ENCODE measurements around the gene NAGPA.
A peak's percentile ranks its signal among the peaks of the same experiment; 100 is the strongest.
"Not testable (repeated sequence)": the region's sequence is repeated elsewhere in the genome, so short reads cannot be mapped to it uniquely, and the experiment has no call there.

Gene NAGPA, protein sequence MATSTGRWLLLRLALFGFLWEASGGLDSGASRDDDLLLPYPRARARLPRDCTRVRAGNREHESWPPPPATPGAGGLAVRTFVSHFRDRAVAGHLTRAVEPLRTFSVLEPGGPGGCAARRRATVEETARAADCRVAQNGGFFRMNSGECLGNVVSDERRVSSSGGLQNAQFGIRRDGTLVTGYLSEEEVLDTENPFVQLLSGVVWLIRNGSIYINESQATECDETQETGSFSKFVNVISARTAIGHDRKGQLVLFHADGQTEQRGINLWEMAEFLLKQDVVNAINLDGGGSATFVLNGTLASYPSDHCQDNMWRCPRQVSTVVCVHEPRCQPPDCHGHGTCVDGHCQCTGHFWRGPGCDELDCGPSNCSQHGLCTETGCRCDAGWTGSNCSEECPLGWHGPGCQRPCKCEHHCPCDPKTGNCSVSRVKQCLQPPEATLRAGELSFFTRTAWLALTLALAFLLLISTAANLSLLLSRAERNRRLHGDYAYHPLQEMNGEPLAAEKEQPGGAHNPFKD

DNA sequence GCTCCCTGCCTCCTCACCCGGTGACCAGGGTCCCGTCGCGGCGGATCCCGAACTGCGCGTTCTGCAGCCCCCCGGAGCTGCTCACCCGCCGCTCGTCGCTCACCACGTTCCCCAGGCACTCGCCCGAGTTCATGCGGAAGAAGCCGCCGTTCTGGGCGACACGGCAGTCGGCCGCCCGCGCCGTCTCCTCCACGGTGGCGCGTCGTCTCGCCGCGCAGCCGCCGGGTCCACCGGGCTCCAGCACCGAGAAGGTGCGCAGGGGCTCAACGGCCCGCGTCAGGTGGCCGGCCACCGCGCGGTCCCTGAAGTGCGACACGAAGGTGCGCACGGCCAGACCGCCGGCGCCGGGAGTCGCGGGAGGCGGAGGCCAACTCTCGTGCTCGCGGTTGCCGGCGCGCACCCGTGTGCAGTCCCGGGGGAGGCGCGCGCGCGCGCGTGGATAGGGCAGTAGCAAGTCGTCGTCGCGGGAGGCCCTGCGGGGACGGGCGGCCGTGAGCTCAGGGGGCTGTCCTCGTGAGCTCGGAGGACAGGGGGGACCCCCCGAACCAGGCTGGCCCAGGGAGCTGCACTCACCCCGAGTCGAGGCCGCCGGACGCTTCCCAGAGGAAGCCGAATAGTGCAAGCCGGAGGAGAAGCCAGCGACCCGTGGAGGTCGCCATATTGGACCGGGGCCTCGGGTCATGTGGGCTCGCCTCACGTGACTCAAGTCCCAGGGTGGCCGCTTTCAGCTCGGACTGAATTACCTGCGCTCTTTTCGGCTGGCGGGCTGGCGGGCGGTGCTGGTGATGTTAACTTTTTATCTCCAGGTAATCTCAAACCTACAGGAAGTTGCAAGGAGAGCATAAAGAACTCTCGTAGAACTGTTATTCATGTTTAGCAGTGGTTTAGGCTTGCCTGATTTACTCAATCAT, at the start of gene NAGPA:
NAGPA (minus strand) TSS at position 680 of the 911 bp plus-strand sequence; CDS start at position 659, 21 bp downstream.
- TF ChIP-seq, protein P1, sequence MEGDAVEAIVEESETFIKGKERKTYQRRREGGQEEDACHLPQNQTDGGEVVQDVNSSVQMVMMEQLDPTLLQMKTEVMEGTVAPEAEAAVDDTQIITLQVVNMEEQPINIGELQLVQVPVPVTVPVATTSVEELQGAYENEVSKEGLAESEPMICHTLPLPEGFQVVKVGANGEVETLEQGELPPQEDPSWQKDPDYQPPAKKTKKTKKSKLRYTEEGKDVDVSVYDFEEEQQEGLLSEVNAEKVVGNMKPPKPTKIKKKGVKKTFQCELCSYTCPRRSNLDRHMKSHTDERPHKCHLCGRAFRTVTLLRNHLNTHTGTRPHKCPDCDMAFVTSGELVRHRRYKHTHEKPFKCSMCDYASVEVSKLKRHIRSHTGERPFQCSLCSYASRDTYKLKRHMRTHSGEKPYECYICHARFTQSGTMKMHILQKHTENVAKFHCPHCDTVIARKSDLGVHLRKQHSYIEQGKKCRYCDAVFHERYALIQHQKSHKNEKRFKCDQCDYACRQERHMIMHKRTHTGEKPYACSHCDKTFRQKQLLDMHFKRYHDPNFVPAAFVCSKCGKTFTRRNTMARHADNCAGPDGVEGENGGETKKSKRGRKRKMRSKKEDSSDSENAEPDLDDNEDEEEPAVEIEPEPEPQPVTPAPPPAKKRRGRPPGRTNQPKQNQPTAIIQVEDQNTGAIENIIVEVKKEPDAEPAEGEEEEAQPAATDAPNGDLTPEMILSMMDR (IDR thresholded peaks at IDR 0.05), result no peak
- Mint-ChIP-seq H3K4me1 (peaks cover 30% of the 10 kb centered on the region), H3K27ac (no peak within 1 kb of the TSS), H3K9me3 (no peaks in the 10 kb centered on the region), H3K27me3 (ENCODE audit: low read depth, poor library complexity) (peaks cover 18% of the 10 kb centered on the region), H3K36me3 (ENCODE audit: low read depth) (no peaks in the 10 kb centered on the region), H3K4me3 (peak within 1 kb of the TSS; percentile 90)
- DNase-seq, result peak; percentile 85

DNA sequence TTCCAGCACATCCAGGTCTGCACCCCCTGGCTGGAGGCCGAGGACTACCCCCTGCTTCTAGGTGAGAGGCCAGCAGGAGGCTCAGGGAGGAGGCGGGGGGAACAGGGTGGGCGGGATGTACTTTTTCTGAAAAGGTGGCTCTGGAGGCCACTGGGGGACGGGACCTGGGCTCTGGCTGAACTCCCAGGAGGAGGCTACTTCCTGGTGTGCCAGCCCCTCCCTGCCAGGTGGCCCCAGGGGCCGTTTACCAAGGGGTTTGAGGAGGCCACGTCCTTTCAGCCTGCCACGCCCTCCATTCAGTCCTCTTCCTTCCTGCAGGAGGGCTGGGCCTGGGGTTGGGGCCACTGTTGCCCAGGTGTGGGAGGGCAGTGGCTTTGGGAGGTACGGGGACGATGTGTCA, 47.3 kb upstream of the NAGPA start:
- not testable (repeated sequence) for H3K4me3 Mint-ChIP-seq; H3K9me3 Mint-ChIP-seq; H3K27me3 Mint-ChIP-seq (ENCODE audit: low read depth, poor library complexity); H3K27ac Mint-ChIP-seq; DNase-seq
- Mint-ChIP-seq H3K36me3 (ENCODE audit: low read depth) (peaks cover 25% of the 10 kb centered on the region), H3K4me1 (peaks cover 12% of the 10 kb centered on the region)

DNA sequence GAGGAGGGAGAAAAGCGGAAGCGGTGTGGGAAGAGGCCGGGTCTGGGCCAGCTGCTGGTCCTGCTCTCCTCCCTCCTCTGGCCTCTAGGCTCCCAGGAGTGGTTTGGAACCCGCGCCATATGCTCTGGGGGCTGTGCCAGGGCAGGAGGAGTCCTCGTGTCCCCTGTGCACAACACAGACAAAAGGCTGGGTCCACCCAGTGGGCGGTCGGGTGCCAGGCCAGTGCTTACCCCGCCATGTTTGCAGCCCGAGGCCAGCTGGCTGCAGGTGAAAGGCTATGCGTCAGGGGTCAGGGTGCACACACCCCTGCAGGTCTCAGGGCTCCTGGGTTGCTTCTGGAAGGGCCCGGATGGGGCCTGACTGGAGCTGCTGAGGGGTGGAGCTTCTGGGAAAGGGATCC, 46.7 kb upstream of the NAGPA start:
- H3K4me1 Mint-ChIP-seq, result peaks cover 12% of the 10 kb centered on the region
- DNase-seq, result not testable (repeated sequence)

DNA sequence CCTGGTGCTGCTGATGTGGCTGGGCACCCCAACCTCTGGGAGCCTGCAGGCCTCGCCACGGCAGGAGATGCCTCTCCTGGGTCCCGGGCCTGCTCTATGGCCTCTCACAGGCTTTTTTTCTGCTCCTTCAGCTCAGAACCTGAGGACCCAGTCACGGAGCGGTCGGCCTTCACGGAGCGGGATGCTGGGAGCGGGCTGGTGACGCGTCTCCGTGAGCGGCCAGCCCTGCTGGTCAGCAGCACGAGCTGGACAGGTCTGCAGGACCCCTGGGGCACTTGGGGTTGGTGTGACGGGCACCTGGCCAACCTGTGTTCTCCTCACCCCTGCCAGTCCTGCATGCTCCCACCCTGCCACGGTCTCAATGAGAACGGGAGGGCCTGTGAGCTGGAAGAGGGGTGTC, 44.9 kb upstream of the NAGPA start:
- Mint-ChIP-seq H3K9me3 (no peaks in the 10 kb centered on the region), H3K4me1 (peaks cover under 1% of the 10 kb centered on the region), H3K27ac (no peak overlapping the region), H3K36me3 (ENCODE audit: low read depth) (peaks cover 19% of the 10 kb centered on the region), H3K27me3 (ENCODE audit: low read depth, poor library complexity) (no peaks in the 10 kb centered on the region), H3K4me3 (no peak overlapping the region)
- TF ChIP-seq, protein P1 (IDR thresholded peaks at IDR 0.05), result no peak
- no peak for DNase-seq

More for the DNA sequence above, 46.7 kb upstream of the NAGPA start:
- H3K27ac Mint-ChIP-seq; H3K27me3 Mint-ChIP-seq (ENCODE audit: low read depth, poor library complexity); H3K4me3 Mint-ChIP-seq; H3K9me3 Mint-ChIP-seq: not testable (repeated sequence)
- peaks cover 25% of the 10 kb centered on the region for H3K36me3 Mint-ChIP-seq (ENCODE audit: low read depth)

DNA sequence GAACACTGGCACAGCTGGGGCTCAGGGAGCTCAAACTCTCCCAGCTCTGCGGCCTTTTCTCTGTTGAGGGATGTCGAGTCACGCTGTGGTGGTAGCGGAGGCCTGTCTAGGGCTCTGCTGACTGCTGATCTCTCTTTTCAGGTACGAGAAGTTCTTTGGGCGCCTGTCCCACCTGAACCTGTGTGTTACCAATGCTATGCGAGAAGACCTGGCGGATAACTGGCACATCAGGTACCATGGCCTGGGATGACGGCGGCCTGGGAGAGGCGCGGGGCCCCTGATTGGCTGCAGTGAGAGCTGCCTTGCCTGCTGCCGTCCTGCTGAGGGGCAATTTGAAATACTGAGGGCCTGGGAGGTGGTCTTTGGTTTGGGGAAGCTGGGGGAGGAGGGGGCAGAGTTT, 43.6 kb upstream of the NAGPA start:
- TF ChIP-seq, protein P1 (IDR thresholded peaks at IDR 0.05), result no peak
- Mint-ChIP-seq H3K27me3 (ENCODE audit: low read depth, poor library complexity) (no peaks in the 10 kb centered on the region), H3K36me3 (ENCODE audit: low read depth) (peaks cover 19% of the 10 kb centered on the region)

DNA sequence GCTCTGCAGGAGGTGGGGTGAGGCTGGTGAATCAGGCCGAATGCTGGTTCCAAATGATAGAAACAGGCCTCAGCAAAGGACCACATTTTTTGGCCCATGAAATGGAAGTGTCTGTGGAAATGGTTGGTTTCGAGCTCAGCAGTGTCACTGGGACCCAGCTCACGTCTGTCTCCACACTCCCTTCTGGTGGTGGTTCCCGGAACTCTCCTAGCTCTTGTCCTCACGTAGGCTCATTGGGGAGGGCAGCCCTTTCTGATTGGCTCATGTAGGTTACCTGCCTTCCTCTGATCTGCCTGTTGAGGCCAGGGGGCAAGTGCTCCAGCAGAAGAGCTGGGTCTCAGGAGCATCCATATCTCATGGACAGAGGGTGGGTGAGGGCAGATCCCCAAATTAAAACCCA, 41.9 kb upstream of the NAGPA start:
- H3K4me3 Mint-ChIP-seq, result no peak overlapping the region
- peaks cover 3% of the 10 kb centered on the region for H3K9me3 Mint-ChIP-seq

More for the DNA sequence above, 43.6 kb upstream of the NAGPA start:
- DNase-seq, result no peak
- no peak overlapping the region for H3K4me3 Mint-ChIP-seq
- H3K27ac Mint-ChIP-seq, result no peak overlapping the region
- H3K4me1 Mint-ChIP-seq, result peaks cover 11% of the 10 kb centered on the region
- no peaks in the 10 kb centered on the region for H3K9me3 Mint-ChIP-seq

DNA sequence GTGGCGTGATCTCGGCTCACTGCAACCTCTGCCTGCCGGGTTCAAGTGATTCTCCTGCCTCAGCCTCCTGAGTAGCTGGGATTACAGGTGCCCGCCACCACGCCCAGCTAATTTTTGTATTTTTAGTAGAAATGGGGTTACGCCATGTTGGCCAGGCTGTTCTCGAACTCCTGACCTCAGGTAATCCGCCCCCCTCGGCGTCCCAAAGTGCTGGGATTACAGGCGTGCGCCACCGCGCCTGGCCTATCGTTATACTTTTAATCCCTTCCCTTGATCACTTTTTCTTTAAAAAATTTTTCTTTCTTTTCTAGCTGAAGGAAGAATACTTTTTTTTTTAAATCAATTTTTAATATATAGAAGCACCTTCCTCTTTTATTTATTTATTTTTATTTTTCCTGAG, 40.0 kb upstream of the NAGPA start:
- peaks cover 12% of the 10 kb centered on the region for H3K36me3 Mint-ChIP-seq (ENCODE audit: low read depth)
- H3K27ac Mint-ChIP-seq; H3K9me3 Mint-ChIP-seq; DNase-seq; H3K27me3 Mint-ChIP-seq (ENCODE audit: low read depth, poor library complexity); H3K4me3 Mint-ChIP-seq: not testable (repeated sequence)
- peaks cover 15% of the 10 kb centered on the region for H3K4me1 Mint-ChIP-seq

More for the DNA sequence above, 41.9 kb upstream of the NAGPA start:
- H3K27me3 Mint-ChIP-seq (ENCODE audit: low read depth, poor library complexity), result no peaks in the 10 kb centered on the region
- DNase-seq, result no peak
- TF ChIP-seq, protein P1 (IDR thresholded peaks at IDR 0.05), result no peak
- no peak overlapping the region for H3K27ac Mint-ChIP-seq
- H3K36me3 Mint-ChIP-seq (ENCODE audit: low read depth), result peaks cover 19% of the 10 kb centered on the region
- peaks cover 15% of the 10 kb centered on the region for H3K4me1 Mint-ChIP-seq

Measured in nephron progenitor cell (in vitro differentiated cells).